ENCODE results near the gene B4GALT3.
"Not testable (repeated sequence)": the region's sequence is repeated elsewhere in the genome, so short reads cannot be mapped to it uniquely, and the experiment has no call there.

Gene B4GALT3

DNA sequence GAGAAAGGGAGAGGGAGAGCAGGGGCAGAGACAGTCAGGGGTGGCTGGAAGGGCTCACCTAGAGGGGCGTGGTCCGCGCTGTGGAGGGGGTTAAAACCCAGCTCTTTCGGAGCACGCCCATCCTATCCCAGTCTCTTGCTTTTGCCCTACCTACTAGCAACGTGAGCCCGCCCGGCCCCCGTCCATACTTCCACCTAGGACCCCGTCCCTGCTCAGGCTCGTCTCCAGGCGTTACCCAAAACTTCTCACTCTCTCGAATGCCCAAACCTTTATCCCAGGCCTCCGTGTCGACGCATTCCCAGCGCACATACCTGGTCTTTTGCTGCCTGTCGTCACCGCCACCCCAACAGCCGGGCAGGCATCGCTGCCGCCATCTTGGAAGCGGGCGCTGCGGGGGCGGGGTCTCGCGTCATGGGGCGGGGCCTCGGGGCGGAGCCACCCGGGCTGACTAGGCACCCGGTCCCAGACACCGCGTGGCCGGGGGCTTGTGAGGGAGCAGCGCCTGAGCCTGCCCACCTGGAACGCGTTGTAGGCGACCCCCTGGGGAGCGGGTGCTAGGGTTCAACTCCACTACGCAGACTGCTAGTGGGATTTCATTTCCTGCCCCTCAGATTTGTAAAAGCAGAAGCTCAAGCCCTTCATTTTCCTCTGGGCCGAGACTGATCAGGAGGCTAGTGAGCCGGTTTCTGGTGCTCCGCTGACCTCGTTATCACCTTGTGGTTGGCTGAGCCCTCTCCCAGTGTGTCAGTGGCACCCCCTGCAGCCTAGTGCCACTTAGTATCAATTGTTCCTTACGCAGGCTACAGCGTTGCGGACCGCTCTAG is at the start of gene B4GALT3:
Gene B4GALT3, minus strand, starts transcription at position 396 of the 824 bp plus-strand sequence. CDS start 1,447 bp downstream, outside the sequence.
- Histone ChIP-seq H3K4me1 (ENCODE audit: insufficient read depth, insufficient read length) (peaks cover 8% of the 10 kb centered on the region), H3K36me3 (ENCODE audit: insufficient read depth, insufficient read length, low read length) (peaks cover 39% of the 10 kb centered on the region), H3K9ac (ENCODE audit: insufficient read length, low read depth) (peak within 1 kb of the TSS; percentile 92), H3K4me3 (ENCODE audit: insufficient read length, low read depth) (peak within 1 kb of the TSS; percentile 90), H3K27me3 (ENCODE audit: insufficient read depth, insufficient read length) (no peaks in the 10 kb centered on the region), H3K9me3 (ENCODE audit: insufficient read depth, low read length) (no peaks in the 10 kb centered on the region)
- peak; percentile 88 for DNase-seq (ENCODE audit: low read depth, low spot score)
- TF ChIP-seq YY1 (IDR thresholded peaks at IDR 0.05; ENCODE audit: insufficient read depth, insufficient read length) (peak; percentile 95), ZNF274 (IDR thresholded peaks at IDR 0.05; ENCODE audit: low read depth, low read length) (no peak)

DNA sequence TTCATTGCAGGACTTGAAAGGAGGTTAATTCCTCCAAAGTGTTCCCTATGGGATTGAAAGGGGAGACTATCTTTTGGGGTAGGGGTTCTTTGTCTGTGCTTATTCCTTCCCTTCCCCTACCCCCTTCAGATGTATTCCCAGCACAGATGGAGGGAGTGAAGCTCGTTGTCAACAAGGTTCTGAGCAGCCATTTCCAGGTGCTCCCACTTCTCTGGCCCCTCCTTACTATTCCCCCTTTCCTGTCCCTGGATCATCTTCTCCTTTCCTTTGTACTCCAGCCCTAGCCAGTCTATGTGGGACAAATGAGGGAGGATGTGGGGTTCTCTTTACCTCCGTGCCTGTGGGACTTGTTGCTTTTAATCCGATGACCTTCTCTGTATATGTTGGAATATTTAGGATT is 49.5 kb upstream of the B4GALT3 start:
- H3K4me3 ChIP-seq (ENCODE audit: insufficient read length, low read depth) = peak overlapping the region; percentile 79
- no peaks in the 10 kb centered on the region for H3K27me3 ChIP-seq (ENCODE audit: insufficient read depth, insufficient read length)
- DNase-seq (ENCODE audit: low read depth, low spot score) = no peak
- H3K9me3 ChIP-seq (ENCODE audit: insufficient read depth, low read length) = no peaks in the 10 kb centered on the region
- peak overlapping the region; percentile 81 for H3K9ac ChIP-seq (ENCODE audit: insufficient read length, low read depth)
- H3K4me1 ChIP-seq (ENCODE audit: insufficient read depth, insufficient read length) = peaks cover 16% of the 10 kb centered on the region
- peaks cover 30% of the 10 kb centered on the region for H3K36me3 ChIP-seq (ENCODE audit: insufficient read depth, insufficient read length, low read length)
- TF ChIP-seq YY1 (IDR thresholded peaks at IDR 0.05; ENCODE audit: insufficient read depth, insufficient read length) (no peak), ZNF274 (IDR thresholded peaks at IDR 0.05; ENCODE audit: low read depth, low read length) (no peak), SUZ12 (IDR thresholded peaks at IDR 0.05; ENCODE audit: extremely low read depth, insufficient read depth, insufficient read length) (no peak)

DNA sequence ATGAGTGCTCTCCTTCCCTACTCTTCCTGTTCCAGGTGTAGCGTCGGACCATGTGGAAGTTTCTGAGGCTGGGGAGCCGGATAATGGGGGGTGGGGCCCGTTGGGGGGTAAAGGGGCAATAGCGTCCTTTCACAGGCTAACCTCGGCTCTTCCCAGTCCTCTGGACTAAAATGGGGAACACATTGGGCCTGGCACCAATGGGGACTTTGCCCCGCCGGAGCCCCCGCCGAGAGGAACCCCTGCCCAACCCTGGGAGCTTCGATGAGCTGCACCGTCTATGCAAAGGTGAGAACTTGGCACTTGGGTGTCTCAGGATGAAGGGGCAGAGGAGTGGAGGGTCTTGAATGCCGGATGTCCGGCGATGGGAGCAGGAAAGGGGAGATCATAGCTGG is 49.0 kb upstream of the B4GALT3 start:
- Histone ChIP-seq H3K9me3 (ENCODE audit: insufficient read depth, low read length) (no peaks in the 10 kb centered on the region), H3K27me3 (ENCODE audit: insufficient read depth, insufficient read length) (no peaks in the 10 kb centered on the region), H3K4me3 (ENCODE audit: insufficient read length, low read depth) (peak overlapping the region; percentile 79), H3K36me3 (ENCODE audit: insufficient read depth, insufficient read length, low read length) (peaks cover 30% of the 10 kb centered on the region), H3K9ac (ENCODE audit: insufficient read length, low read depth) (peak overlapping the region; percentile 81), H3K4me1 (ENCODE audit: insufficient read depth, insufficient read length) (peaks cover 16% of the 10 kb centered on the region)
- no peak for TF ChIP-seq YY1 (IDR thresholded peaks at IDR 0.05; ENCODE audit: insufficient read depth, insufficient read length)
- no peak for TF ChIP-seq ZNF274 (IDR thresholded peaks at IDR 0.05; ENCODE audit: low read depth, low read length)
- TF ChIP-seq SUZ12 (IDR thresholded peaks at IDR 0.05; ENCODE audit: extremely low read depth, insufficient read depth, insufficient read length) = no peak
- DNase-seq (ENCODE audit: low read depth, low spot score) = no peak

DNA sequence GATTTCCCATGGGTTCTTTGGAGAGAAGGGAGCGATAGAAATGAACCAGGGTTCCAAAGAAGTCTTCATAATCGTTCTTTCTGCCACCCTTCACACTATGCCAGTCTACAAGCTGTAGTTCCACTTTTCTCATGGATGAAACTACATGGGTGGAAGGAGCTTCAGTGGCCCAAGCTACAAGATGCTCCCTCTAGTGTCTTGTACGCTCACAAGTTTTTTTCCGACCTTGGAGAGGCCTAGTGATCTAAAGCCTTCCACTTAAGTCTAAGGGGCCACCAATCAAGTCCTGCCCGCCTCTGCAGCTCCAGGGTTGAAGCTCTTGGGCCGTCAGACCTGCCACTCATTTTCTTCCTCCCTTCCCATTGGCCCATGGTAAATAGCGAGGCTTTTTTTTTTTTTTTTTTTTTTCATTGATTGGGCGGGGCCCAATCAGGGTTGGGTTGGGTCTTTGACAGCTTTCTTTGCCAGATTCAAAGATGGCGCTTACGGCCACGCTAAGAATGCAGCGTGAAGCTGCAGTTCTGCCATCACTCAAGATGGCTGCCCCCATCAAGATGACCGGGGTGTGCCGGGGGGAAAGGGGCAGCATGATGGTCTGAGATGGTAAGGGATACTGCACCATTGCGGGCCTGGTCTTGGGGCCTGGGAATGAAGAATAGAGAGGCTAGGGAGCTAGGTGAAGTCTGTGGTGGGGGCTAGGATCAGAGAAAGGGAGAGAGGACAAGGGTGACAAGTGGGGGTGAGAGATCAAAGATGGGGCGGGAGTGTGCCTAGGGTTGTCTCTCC is 48.4 kb upstream of the B4GALT3 start, which contains the start of gene TOMM40L:
Gene TOMM40L, plus strand, starts transcription at position 527 of the 786 bp plus-strand sequence. CDS start 430 bp downstream, outside the sequence.
- Histone ChIP-seq H3K36me3 (ENCODE audit: insufficient read depth, insufficient read length, low read length) (peaks cover 30% of the 10 kb centered on the region), H3K9me3 (ENCODE audit: insufficient read depth, low read length) (no peaks in the 10 kb centered on the region), H3K27me3 (ENCODE audit: insufficient read depth, insufficient read length) (no peaks in the 10 kb centered on the region), H3K9ac (ENCODE audit: insufficient read length, low read depth) (peak within 1 kb of the TSS; percentile 81), H3K4me1 (ENCODE audit: insufficient read depth, insufficient read length) (peaks cover 16% of the 10 kb centered on the region), H3K4me3 (ENCODE audit: insufficient read length, low read depth) (peak within 1 kb of the TSS; percentile 79)
- TF ChIP-seq SUZ12 (IDR thresholded peaks at IDR 0.05; ENCODE audit: extremely low read depth, insufficient read depth, insufficient read length) (no peak), YY1 (IDR thresholded peaks at IDR 0.05; ENCODE audit: insufficient read depth, insufficient read length) (peak; percentile 100)
- peak; percentile 99 for DNase-seq (ENCODE audit: low read depth, low spot score)

DNA sequence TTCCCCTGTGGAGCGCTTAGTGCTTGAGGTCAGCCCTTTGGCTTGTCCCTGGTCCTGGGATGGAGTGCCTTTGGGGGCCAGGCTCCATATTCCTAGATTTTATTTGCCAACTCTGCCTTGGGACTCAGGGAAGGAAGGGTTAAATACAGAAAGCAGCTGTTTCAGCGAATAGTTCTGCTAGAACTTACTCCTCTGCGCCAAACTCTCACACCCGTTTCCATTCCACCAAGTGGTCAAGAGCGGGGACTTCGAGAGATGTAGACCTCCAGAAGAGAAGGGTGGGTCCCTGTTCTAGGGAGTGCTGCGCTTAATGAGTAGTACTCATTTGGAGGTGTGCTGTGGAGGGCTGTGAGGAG is 47.8 kb upstream of the B4GALT3 start:
- no peak for TF ChIP-seq SUZ12 (IDR thresholded peaks at IDR 0.05; ENCODE audit: extremely low read depth, insufficient read depth, insufficient read length)
- TF ChIP-seq YY1 (IDR thresholded peaks at IDR 0.05; ENCODE audit: insufficient read depth, insufficient read length) = no peak
- TF ChIP-seq ZNF274 (IDR thresholded peaks at IDR 0.05; ENCODE audit: low read depth, low read length) = no peak

DNA sequence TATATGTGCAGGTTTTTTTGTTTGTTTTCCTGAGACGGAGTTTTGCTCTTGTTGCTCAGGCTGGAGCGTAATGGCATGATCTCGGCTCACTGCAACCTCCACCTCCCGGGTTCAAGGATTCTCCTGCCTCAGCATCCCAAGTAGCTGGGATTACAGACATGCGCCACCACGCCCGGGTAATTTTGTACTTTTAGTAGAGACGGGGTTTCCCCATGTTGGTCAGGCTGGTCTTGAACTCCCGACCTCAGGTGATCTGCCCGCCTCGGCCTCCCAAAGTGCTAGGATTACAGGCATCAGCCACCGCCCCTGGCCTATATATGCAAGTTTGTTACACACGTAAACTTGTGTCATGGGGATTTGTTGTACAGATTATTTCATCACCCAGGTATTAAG is 47.4 kb upstream of the B4GALT3 start:
- H3K4me3 ChIP-seq (ENCODE audit: insufficient read length, low read depth); H3K9me3 ChIP-seq (ENCODE audit: insufficient read depth, low read length); H3K9ac ChIP-seq (ENCODE audit: insufficient read length, low read depth); H3K27me3 ChIP-seq (ENCODE audit: insufficient read depth, insufficient read length); DNase-seq (ENCODE audit: low read depth, low spot score): not testable (repeated sequence)
- Histone ChIP-seq H3K4me1 (ENCODE audit: insufficient read depth, insufficient read length) (peaks cover 16% of the 10 kb centered on the region), H3K36me3 (ENCODE audit: insufficient read depth, insufficient read length, low read length) (peaks cover 23% of the 10 kb centered on the region)

More for the DNA sequence above, 47.8 kb upstream of the B4GALT3 start:
- no peaks in the 10 kb centered on the region for H3K9me3 ChIP-seq (ENCODE audit: insufficient read depth, low read length)
- H3K27me3 ChIP-seq (ENCODE audit: insufficient read depth, insufficient read length) = no peaks in the 10 kb centered on the region
- H3K9ac ChIP-seq (ENCODE audit: insufficient read length, low read depth) = no peak overlapping the region
- peaks cover 27% of the 10 kb centered on the region for H3K36me3 ChIP-seq (ENCODE audit: insufficient read depth, insufficient read length, low read length)
- H3K4me1 ChIP-seq (ENCODE audit: insufficient read depth, insufficient read length) = peaks cover 16% of the 10 kb centered on the region
- no peak overlapping the region for H3K4me3 ChIP-seq (ENCODE audit: insufficient read length, low read depth)
- no peak for DNase-seq (ENCODE audit: low read depth, low spot score)

Measured in NT2/D1 (cell line).